ENCODE results near the gene DENND4A. TPM values are rescaled to one million over a fixed set of nuclear protein-coding genes. Genes with fewer than 3 reads are reported as not detected.

The DENND4A gene
- total RNA-seq, 4 donors from 2014 or later, result 16.6 to 70.1 (median 24.5) TPM

GRCh38 chr15:65806397-65806796, 14.3 kb upstream of the DENND4A start:
- TF ChIP-seq CTCF (IDR thresholded peaks at IDR 0.05) (no peak), POLR2A (IDR thresholded peaks at IDR 0.05) (no peak)
- Histone ChIP-seq H3K9me3 (peaks cover 0 to 4% (median 0%) of the 10 kb centered on the region in 4 donors), H3K27ac (no peak overlapping the region), H3K4me3 (no peak overlapping the region), H3K27me3 (no peaks in the 10 kb centered on the region), H3K36me3 (no peaks in the 10 kb centered on the region), H3K4me1 (no peaks in the 10 kb centered on the region)
- no peak for DNase-seq

GRCh38 chr15:65805019-65805745, 13.1 kb upstream of the DENND4A start:
- no peak overlapping the region for H3K27ac ChIP-seq
- no peaks in the 10 kb centered on the region for H3K36me3 ChIP-seq
- peaks cover 0 to 4% (median 0%) of the 10 kb centered on the region in 4 donors for H3K9me3 ChIP-seq
- H3K4me3 ChIP-seq, result no peak overlapping the region
- no peaks in the 10 kb centered on the region for H3K27me3 ChIP-seq
- no peak for DNase-seq
- TF ChIP-seq POLR2A (IDR thresholded peaks at IDR 0.05), result no peak
- no peak for TF ChIP-seq CTCF (IDR thresholded peaks at IDR 0.05)
- no peaks in the 10 kb centered on the region for H3K4me1 ChIP-seq

GRCh38 chr15:65804252-65804931, 12.3 kb upstream of the DENND4A start:
- Histone ChIP-seq H3K27me3 (no peaks in the 10 kb centered on the region), H3K9me3 (peaks cover 0 to 4% (median 0%) of the 10 kb centered on the region in 4 donors), H3K27ac (no peak overlapping the region), H3K4me3 (no peak overlapping the region), H3K36me3 (no peaks in the 10 kb centered on the region), H3K4me1 (no peaks in the 10 kb centered on the region)
- TF ChIP-seq POLR2A (IDR thresholded peaks at IDR 0.05) (no peak), CTCF (IDR thresholded peaks at IDR 0.05) (no peak)
- DNase-seq, result no peak

- Histone ChIP-seq H3K9me3 (no peaks in the 10 kb centered on the region), H3K4me1 (no peaks in the 10 kb centered on the region), H3K4me3 (no peak overlapping the region), H3K27me3 (no peaks in the 10 kb centered on the region), H3K27ac (no peak overlapping the region), H3K36me3 (no peaks in the 10 kb centered on the region)
- no peak for DNase-seq
- TF ChIP-seq CTCF (IDR thresholded peaks at IDR 0.05), result no peak
These were observed 9.2 kb upstream of the DENND4A start for GRCh38 chr15:65801229-65801805.

- Histone ChIP-seq H3K36me3 (no peaks in the 10 kb centered on the region), H3K27ac (no peak overlapping the region), H3K4me1 (peaks cover 0 to 10% (median 2%) of the 10 kb centered on the region in 4 donors), H3K27me3 (no peaks in the 10 kb centered on the region), H3K4me3 (no peak overlapping the region), H3K9me3 (no peaks in the 10 kb centered on the region)
- TF ChIP-seq POLR2A (IDR thresholded peaks at IDR 0.05), result no peak
- no peak for TF ChIP-seq CTCF (IDR thresholded peaks at IDR 0.05)
- no peak for DNase-seq
These were observed 4.6 kb upstream of the DENND4A start for GRCh38 chr15:65796610-65797078.
